Stimulated activated CD8-positive, alpha-beta memory T cell treated with anti-CD3 and anti-CD28 coated beads, Interleukin-7, amount 100 ng/mL, for 1 hour (primary cell): ENCODE results near the gene DDRGK1.
"Not testable (repeated sequence)": the region's sequence is repeated elsewhere in the genome, so short reads cannot be mapped to it uniquely, and the experiment has no call there.

Experiments
- DNase-seq, 2 donors: peaks; one replicate each; pipeline ENCODE4 v3.0.0-alpha.2; 2020; ENCODE audit warnings: low read depth in 2 of 2

DDRGK1 gene

DNA sequence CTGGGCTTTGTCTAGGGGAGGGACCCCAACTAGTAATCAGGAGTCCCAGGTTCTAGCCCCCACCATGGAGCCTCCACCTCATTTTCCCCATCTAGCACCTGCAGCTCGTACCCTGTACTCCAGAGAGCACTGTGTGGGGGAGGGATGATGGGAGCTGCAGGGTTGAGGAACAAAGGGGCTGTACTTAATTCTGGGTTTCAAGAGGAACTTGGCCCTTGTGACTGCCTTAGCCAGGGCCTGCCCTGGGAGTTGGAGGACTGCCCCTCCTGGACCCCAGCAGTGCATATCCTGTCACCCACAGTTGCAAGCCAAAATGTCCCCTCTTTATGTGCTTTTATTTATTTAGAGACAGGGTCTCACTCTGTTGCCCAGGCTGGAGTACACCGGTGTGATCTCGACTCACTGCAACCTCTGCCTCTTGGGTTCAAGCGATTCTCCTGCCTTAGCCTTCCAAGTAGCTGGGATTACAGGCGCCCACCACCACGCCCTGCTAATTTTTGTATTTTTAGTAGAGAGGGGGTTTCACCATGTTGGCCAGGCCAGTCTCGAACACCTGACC lies 11.0 kb upstream of the DDRGK1 start:
- DNase-seq = not testable (repeated sequence)

DNA sequence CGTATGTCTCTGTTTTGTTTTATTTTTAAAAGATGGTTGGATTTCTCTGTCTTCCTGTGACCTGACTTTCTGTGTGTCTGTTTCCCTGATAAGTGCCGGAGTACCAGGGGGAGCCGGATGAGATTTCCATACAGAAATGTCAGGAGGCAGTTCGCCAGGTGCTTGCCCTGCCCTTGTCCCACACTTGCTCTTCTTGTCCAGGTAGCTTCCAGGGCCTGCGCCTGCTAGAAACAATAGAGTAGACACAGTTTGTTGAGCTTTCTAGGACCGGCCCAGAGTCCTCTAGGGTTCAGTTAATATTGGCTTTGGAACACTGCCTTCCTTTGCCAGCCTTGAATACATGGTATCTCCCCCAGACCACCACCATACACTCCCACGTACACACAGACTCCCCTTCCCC lies 8.7 kb upstream of the DDRGK1 start:
- DNase-seq = no peak

DNA sequence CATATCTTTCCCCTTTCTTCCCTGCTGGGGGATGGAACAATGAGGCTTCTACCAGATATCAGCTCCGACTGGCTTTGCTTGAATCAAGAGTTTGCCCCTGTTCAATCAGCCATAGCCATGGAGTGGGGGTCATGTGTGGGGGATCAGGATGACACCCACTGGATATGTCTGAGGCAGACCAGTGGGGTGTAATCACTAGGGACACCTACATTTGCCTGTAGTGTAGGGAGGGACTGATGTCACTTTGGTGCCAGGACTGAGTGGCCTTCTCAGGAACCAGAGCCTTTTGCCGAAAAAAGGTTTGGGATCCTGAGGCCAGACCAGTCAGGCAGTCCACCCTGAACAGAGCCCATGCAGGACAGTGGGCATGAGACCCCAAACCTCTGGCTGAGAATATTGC lies 5.9 kb upstream of the DDRGK1 start:
- no peak for DNase-seq

DNA sequence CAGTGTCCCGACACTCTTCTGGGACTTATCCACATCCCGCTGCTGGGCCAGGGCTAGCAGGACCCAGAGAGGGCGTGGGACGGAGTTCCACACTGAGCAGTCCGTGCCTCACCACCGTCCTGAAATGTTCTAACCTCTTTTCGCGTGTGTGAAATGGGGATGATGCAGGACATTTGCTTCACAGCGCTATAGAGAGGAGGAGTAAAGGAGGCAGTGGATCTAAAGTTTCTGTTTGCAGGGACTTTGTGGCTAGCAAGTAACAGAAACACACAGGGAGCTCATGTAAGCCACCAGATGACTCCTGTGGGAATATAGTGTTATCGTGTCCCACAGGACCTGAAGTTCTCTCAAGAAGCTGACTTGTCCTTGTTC lies 5.5 kb upstream of the DDRGK1 start:
- no peak for DNase-seq

DNA sequence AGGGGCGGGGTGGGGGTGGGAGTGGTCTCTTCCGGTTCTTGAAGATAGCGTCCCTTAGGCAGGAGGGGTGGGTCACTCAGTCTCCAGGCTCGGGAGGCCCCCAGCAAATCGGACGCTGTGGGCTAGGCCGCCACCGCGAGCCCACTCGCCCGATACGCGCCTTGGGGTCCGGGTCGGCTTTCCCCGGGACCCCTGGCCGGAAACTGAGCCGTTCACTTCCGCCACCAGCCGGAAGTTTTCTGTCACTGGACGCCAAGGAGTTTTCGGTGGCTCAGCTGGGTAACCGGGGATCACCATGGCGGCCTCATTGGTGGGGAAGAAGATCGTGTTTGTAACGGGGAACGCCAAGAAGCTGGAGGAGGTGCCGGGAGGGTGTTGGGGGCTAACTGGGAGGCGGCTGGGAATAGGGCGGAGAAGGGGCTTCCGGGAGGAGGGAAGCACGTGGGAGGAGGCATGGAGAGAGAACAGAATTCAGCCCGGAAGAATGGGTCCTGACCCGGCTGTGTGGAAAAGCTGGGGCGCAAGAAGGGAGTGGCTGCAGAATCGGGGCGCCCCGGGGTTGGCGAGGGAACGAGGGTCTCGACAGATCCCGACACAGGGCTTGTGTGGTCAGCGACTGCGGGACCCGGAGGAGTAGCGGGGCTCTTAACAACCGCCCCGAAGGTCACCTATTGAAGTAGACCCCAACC lies 4.9 kb upstream of the DDRGK1 start, which contains the start of gene ITPA:
Gene ITPA, plus strand, starts transcription at position 242 of the 689 bp plus-strand sequence. Its CDS starts 54 bp downstream, at position 296.
- DNase-seq = peak; percentile 20 to 27

DNA sequence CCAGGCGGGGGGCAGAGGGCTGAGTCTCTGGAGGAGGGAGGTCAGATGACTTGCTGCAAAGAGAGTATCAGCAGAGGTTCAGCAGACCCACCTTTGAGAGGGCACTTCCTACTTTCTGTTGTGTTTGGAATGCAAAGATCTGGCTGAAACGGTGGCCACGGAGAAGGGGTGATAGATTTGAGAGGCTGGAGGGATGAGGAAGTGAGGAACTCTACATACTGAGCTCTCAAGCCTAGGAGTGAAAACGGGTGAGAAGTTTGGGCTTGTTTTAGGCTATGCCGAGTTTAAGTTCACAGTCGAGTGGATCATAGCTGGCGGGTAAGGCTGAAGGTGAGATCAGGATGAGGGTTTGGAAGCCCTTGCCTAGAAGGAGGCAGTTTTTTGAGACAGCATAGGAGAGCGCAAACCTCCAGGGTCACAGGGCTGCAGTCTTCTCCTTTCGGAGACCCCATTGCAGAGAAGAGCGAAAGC lies 4.3 kb upstream of the DDRGK1 start:
- no peak for DNase-seq

DNA sequence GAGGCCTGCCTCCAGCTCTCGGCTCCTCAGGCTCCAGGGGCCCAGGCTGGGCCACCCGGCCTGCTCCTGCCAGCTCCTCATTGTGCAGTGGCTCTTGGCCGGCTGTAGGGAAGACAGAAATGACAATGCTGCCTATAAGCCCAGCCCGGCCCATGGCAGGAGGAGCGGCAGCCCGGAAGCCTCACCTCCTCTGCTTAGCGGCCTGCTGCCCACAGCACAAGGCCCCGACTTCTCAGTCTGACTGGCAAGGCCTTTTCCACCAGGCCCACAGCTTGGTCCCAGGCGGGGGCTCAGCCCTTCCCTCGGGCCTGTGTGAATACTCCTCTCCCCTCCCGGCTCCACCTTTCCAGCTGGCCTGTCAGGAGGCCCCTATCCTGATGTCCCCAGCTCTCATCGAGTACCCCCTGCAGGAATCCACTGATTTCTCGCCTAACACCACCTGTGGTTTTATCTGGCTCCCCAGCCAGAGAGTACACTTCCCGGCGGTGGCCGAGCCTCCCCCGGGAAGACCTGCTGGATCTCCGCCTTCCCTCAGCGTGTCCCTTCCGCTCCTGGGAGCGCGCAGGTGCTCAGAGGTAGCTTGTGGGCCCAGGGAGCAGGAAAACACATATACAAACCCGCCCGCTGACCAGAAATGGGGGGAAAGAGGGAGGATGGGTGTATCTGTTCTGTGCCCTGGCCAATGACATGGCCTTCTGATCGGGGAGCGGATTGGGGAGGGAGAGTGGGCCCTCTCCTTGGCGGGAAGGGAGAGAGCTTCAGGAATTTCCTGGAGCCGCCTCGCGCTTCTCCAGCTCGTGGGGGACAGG lies 963 bp downstream of the DDRGK1 start:
- DNase-seq = no peak

DNA sequence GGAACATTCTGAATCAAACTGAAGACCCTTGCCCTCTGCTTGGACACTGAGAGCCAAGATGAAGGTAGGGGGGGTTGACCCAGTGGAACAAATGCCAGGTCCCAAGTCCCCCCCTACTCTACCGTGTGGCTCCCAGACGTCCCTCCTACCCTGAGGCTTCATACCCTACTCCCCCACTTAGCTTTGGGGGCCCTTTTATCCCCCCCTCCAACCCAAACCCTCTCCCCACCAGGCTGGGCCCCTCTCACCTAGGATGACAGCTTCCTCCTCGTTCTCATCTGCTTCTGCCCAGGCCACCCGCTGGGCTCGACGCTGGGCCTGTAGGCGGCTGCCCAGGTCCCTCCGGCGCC lies 1.5 kb downstream of the DDRGK1 start:
- DNase-seq = no peak

DNA sequence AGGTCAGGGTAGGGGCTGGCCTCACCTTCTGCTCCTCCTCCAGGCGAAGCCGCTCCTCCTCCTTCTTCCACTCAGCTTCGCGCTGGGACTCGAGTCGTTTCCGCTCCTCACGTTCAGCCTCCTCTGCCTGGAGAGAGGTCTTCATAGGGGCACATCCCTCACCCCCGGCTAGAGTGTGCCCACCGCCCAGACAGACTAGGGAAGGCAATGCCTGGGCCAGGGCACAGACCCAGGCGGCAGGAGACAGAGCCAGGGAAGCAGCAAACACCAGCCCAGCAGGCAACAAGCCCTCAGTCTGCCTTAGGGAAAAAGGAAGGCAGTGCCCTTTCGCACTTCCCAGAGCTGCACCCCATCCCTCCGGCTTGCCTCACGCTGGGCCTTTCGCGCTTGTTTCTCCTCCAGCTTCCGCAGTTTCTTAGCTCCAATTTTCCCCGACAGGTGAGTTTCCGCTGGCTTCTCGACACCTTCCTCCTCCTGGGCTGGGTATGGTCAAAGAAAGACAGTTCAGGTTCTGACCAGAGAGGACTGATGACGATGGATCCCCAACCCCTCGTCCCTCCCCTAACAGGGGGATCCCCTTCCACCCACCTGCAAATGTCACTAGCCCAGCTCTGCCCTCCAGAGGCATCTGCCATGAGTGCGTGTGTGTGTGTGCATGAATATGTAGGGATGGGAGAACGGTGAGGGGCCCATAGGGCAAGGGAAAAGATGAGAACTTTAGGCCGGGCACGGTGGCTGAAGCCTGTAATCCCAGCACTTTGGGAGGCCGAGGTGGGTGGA lies 4.3 kb downstream of the DDRGK1 start:
- no peak for DNase-seq

DNA sequence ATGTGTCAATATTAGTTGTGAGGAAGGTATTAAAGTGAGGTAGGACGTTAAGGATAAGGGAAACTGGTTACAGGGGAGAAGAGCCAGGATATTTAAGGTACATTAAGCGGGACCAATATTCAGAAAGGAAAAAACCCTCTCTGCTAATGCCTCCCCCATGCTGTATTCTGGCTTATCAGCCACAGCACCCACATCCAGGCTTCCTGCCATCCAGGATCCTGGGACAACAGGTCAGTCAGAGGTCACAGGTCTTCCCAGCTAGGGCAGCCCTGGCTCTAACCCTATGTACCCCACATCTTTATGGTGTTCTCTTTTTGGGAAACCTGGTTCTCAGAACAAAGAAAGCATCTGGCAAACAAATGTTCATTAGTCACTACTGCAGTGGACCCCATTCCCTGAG lies 5.3 kb downstream of the DDRGK1 start:
- DNase-seq = no peak

DNA sequence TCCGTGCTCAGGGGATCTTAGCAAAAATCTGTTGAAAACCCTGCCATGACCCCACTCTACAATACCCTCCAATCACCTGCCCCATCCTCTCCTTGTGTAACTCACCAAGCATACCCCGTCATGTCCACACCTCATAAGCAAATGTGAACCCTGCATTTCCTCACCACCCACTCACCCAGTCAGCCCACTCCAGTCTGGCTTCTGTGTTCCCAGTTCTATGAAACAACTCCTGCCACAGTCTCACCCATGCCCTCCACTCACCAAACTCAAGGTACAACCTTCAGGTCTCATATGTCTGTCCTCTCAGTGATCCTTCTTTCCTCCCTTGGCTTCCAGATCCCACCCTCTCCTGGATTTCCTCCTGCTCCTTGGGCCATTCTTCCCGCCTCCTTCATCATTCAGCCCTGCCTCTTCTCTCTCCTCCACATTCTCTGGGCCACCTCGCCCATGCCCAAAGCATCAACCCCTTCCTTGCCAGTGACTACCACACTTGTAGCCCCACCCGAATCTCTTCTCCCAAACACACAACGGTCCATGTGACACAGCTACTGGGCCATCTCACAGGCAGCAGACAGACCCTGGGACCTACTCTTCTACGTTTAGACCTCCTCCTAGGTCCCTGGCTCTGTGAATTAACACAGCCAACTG lies 8.8 kb downstream of the DDRGK1 start:
- no peak for DNase-seq

DNA sequence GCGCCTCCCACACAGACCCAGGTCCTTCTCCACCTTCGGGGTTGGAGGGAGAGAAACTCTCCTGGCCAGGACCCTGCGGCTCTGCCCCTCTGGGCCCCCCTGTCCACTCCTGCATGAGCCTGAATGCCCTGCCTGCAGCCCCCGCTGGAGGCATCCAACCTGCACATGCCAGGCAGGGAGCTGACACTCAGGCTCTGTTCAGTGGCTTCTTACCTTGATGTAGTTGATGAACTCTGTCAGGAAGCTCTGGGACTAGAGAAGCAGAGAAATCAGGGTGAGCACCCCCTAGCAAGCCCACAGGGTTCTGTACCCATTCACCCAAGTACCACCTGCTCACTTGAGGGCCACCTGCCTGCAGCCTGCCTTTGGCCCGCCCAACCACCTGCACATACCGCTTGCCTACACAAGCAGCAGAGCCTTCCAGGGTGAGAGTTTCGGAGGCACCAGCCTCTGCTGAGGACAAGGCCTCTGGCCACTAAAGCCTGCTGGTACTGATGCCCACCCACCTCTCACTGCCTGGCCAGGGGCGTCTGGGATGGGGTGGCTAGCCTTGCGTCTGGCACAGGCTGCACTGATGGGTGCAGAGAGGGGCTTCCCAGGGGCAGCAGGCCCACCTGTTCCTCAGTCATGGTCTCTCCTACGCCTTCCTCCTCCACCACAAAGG lies 9.7 kb downstream of the DDRGK1 start:
- DNase-seq = no peak

DNA sequence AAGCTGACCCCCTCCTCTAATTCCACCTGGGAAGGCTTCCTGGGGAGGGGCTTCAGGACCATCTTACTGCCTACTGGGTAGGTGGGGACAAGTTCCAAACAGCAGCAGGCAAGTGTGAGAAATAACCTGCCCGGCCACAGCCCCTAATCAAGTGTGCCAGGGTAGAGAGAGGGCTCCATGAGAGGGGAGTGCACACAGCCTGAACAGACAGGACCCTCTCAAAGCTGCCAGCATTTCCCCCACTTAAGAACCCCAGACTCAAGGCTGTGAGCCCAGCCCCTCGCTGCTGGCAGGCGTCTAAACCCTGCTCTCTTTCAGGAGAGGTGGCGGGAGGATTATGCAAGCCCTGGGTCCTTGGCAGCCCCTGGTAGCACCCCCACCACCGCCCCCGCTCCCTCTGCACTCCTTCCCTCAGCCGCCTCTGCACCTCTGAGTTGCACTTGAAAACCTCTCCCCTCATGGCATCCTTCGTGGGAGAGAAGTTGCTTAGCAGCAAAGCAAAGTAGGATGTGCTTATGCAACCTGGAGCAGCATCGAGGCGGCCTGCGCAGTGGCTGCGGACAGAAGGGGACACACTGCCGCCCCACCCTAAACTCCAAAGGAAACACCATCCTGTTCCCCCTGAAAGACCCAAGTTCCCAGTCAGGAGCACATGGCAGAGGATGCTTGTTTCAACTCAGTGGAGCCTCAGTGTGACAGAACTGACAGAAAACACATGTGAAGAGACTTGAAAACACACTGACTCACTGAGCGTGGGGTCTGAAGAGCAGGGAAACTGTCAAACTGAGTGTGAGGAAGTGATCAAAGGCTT lies 10.5 kb downstream of the DDRGK1 start:
- no peak for DNase-seq

DNA sequence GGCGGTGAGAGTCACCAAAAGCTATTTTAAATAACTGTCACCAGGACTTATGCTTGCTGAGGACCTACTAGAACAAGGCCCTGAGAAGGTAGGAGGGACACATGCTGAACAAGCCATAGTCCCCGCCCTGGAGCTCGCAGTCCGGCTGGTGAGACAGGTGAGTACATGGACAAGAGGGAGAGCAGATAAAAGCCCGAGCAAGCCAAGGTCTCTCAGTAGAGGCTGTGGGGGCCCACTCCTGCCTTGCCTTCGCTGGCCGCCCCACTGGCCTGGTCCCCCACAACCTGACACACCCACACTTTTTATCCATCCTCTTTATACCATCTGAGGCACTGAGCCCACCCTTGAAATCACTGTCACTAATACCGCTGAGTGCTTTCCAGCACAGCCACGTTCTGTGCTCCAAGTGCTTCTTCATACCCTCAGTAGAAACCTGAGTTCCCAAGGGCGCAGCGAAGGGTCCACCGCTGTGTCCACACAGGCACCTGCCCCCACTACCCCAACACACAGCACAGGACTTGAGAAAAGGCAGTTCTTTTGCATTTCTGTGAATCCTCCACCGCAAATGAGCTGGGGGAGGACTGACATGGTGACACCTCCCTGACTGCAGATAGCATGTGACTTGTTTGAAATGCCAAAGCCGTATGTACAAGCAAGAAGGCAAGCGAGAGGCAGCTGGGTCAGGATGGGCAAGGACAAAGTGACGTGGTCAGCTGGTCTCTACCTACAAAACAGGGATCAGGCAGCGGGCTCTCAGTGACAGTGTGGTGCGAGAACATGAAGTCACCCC lies 12.1 kb downstream of the DDRGK1 start:
- DNase-seq = no peak

DNA sequence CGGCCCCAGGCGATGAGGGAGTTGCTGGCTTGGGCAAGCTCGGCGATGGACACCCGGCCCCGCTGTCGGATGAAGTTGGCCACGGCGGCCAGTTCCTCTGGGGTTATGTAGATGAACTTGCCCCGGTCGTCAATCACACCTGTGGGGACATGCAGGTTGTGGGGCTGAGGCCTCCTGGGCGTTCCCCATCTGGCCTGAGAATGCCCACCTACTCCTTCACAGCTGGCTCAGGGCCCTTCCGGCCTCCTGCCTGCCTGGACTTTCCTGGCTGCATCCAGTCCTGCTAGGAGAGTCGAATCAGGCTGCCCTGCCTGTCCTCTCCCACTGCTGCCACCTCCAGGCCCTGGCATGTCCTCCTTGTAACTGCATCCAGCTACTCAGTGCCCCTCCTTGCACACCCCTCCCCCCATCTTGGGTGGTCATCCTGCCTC lies 13.8 kb downstream of the DDRGK1 start:
- DNase-seq = no peak

DNA sequence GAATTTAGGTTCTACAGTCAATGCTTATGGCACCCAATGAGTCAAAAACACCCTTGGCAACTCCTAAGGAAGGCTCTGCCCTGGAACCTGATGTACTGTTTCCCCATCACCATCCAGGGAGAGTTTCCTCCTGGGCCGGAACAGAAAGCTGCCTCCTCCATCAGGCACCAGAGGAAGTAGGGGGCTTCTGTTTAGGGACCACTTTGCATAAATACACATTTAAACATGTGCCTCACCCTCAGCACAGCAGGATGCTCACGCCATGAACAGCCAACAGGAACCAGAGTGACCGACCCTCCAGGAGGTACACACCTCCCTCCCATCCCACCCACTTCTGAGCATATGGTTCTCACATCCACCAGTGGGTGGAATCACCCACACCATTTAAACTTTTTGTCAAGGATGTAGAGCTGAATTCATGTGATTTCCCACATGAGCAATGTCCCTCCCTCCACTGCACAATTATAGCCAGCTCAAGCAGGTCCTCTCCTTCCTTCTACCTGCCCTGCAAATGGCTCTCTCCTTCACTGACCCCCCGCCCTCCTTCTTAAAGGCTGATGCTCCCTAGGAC lies 14.8 kb downstream of the DDRGK1 start:
- no peak for DNase-seq

DNA sequence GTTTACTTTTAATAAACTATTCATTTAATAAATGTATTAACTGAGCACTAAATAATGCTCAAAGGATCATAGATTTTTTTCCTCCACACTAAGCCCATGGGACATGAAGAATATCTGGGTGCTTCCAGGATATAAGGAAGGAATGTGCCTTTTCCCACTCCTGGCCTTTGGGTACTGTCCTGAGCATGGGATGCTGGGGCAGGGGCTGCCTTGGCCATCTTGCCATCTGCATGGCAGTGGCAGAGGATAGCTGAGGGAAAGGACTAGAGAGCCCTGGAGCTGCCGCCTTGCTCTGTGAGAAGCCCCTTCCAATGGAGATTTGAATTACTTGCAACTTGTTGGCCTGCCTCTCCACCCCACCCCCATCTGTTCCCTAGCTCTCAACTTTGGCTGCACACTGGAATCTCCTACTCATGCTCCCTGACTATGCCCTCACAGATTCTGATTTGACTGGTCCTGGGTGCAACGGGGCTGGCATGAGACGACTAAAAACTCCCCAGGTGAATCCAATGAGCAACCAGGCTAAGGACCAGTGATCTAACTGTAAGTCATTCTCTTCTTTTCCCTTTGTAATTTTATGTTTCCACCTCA lies 15.6 kb downstream of the DDRGK1 start:
- no peak for DNase-seq

DNA sequence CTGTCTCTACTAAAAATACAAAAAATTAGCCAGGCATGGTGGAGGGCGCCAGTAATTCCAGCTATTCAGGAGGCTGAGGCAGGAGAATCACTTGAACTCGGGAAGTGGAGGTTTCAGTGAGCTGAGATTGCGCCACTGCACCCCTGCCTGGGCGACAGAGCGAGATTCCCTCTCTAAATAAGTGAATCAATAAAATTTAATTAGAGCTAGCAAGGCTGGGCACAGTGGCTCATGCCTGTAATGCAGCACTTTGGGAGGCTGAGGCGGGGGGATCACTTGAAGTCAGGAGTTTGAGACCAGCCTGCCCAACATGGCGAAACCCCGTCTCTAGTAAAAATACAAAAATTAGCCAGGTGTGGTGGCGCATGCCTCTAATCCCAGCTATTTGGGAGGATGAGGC lies 16.6 kb downstream of the DDRGK1 start:
- DNase-seq = not testable (repeated sequence)
